GM19397 (cell line): ENCODE data around the gene HSD17B14.
A peak's percentile ranks its signal among the peaks of the same experiment; 100 is the strongest.
"Not testable (repeated sequence)": the region's sequence is repeated elsewhere in the genome, so short reads cannot be mapped to it uniquely, and the experiment has no call there.

Experiments
- ATAC-seq: cut with Tn5 transposase; IDR thresholded peaks from one replicate; pipeline ENCODE4 v1.9.1; 2021; ENCODE audit warnings: mild to moderate bottlenecking, moderate library complexity; ENCODE audit not compliant: unreplicated experiment

The HSD17B14 gene

GRCh38 chr19:48836089-48837017, at the start of gene HSD17B14:
Gene HSD17B14 (minus strand): TSS chr19:48836491. CDS start chr19:48836411, 80 bp downstream.
- peak; percentile 24 for ATAC-seq

DNA sequence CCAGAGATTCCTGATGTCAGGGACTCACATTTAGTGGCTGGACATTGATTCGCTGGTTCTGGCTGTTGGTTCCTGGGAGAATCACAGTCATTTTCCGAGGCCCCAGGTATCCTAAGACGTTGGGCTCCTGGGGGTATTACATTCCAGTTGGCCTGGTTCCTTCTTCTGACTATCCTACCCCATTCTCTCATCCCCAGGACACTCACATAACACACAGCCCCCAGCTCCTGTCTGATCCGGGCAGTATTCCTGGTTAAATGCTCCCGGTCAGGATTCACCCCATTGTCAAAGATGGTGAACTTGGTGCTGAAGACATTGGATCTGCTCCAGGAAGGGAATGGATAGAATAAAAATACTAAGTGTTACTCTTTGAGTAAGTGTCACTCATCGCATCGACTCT, 47.4 kb upstream of the HSD17B14 start:
- ATAC-seq, result no peak

DNA sequence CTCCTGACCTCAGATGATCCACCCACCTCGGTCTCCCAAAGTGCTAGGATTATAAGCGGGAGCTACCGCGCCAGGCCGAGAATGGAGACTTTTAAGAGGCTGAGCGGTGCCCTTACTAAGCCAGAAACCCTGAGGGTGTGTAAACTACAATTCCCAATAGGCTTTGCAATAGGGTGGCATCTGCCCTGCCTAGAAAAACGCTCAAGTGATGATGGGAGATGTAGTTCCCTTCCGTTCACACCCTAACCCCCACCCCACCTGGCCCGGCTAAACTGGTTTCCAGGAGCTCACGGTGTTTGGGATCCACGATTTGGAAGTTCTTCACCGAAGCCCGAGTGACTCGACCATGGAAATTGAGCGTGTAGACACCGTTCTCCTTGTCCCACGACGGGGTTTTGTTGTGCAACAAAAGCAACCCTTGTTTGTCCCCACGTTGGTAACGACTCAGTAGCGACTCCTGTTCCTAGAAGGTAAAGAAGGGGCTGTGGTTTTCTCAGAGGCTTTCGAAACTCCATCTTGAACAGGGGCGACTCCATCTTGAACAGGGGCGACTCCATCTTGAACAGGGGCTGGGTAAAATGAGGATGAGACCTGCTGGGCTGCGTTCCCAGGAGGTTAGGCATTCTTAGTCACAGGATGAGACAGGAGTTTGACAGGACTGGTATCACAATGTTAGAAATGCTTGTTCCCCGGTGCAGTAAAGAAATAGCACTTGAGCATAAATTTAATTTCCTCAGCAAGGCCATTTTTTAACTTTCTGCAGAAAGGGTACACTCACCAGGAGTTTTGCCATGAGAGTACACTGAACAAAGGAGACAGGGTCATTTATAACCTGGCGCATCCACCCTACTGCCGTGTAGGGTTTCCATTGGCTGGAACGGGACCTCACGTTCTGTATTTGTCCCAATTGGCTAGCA, 45.7 kb upstream of the HSD17B14 start:
- no peak for ATAC-seq

- not testable (repeated sequence) for ATAC-seq
Observed at GRCh38 chr19:48879696-48880095, 43.4 kb upstream of the HSD17B14 start.

DNA sequence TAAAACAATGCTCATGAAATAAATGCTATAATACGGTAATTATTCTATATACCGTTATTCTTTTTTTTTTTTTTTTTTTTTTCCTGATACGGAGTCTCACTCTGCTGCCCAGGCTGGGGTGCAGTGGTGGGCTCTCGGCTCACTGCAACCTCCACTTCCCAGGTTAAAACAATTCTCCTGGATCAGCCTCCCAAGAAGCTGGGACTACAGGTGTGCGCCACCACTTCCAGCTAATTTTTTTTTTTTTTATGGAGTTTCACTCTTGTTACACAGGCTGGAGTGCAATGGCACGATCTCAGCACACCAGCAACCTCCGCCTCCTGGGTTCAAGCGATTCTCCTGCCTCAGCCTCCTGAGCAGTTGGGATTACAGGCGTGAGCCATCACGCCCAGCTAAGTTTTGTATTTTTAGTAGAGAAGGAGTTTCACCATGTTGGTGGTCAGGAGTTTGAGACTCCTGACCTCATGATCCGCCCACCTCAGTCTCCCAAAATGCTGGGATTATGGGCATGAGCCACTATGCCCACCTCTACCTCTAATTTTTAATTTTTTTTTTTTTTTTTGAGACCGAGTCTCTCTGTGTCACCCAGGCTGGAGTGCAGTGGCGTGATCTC, 42.8 kb upstream of the HSD17B14 start:
- no peak for ATAC-seq

- ATAC-seq, result no peak
Observed at GRCh38 chr19:48878196-48879024, 42.1 kb upstream of the HSD17B14 start.

- ATAC-seq, result no peak
Observed at GRCh38 chr19:48877855-48878195, 41.5 kb upstream of the HSD17B14 start.

DNA sequence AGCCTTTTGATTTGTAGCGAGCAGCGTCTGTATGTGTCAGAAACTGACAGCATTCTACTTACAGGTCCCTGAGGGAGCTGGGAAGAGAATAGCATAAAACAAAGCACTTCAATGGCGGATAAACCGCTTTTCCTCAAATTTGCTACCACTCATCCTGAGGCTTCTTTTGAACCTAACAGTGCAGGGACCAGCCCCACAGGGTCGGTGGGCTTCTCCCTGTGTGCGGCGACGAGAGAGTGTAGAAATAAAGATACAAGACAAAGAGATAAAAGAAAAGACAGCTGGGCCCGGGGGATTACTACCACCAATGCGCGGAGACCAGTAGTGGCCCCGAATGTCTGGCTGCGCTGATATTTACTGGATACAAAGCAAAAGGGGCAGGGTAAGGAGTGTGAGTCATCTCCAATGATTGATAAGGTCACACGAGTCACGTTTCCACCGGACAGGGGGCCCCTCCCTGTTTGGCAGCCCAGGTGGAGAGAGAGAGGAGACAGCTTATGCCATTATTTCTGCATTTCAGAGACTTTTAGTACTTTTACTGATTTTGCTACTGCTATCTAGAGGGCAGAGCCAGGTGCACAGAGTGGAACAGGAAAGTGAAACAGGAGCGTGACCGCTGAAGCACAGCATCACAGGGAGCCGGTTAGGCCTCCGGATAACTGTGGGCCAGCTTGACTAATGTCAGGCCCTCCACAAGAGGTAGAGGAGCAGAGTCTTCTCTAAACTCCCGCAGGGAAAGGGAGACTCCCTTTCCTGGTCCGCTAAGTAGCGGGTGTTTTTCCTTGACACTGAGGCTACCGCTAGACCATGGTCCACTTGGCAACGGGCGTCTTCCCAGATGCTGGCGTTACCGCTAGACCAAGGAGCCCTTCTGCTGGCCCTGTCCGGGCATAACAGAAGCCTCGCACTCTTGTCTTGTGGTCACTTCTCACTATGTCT, 40.0 kb upstream of the HSD17B14 start:
- not testable (repeated sequence) for ATAC-seq

DNA sequence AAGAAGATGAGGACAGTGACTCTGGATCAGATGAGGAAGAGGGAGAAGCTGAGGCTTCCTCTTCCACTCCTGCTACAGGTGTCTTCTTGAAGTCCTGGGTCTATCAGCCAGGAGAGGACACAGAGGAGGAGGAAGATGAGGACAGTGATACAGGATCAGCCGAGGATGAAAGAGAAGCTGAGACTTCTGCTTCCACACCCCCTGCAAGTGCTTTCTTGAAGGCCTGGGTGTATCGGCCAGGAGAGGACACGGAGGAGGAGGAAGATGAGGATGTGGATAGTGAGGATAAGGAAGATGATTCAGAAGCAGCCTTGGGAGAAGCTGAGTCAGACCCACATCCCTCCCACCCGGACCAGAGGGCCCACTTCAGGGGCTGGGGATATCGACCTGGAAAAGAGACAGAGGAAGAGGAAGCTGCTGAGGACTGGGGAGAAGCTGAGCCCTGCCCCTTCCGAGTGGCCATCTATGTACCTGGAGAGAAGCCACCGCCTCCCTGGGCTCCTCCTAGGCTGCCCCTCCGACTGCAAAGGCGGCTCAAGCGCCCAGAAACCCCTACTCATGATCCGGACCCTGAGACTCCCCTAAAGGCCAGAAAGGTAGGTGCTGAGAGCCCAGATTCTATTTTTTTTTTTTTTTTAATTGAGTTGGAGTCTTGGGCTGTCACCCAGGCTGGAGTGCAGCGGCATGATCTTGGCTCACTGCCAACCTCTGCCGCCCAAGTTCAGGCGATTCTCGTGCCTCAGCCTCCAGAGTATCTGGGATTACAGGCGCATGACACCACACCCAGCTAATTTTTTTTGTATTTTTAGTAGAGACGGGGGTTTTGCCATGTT, 38.2 kb upstream of the HSD17B14 start:
- ATAC-seq, result no peak

GRCh38 chr19:48873476-48874302, 37.4 kb upstream of the HSD17B14 start:
- ATAC-seq, result no peak

DNA sequence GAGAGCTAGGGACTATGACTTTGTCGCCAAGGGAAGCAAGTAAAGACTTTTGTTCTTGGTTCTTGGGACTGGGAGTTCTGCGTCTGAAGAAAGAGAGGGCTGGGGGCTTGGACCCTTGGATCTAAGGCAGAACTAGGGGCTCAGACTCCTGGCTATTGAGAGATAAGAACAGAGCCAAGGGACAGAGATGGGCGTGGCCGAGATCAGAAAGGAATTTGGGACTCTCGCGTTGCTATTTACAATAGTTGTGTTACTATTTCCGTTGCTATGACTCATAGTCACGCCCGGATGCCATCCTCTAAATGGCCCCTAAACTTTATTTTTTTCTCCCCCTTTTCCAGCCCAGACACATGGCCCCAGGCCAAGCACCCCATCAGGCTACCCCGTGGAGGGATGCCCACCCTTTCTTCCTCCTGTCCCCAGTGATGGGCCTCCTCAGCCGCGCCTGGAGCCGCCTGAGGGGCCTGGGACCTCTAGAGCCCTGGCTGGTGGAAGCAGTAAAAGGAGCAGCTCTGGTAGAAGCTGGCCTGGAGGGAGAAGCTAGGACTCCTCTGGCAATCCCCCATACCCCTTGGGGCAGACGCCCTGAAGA, 36.7 kb upstream of the HSD17B14 start:
- ATAC-seq, result no peak

- ATAC-seq, result peak; percentile 57
Observed at GRCh38 chr19:48872182-48872883, 36.0 kb upstream of the HSD17B14 start, which contains the start of gene PPP1R15A. Gene PPP1R15A (plus strand): TSS chr19:48872421. CDS start chr19:48873234, 813 bp downstream.

- not testable (repeated sequence) for ATAC-seq
Observed at GRCh38 chr19:48871471-48872181, 35.3 kb upstream of the HSD17B14 start.

GRCh38 chr19:48870048-48870447, 33.8 kb upstream of the HSD17B14 start:
- no peak for ATAC-seq

DNA sequence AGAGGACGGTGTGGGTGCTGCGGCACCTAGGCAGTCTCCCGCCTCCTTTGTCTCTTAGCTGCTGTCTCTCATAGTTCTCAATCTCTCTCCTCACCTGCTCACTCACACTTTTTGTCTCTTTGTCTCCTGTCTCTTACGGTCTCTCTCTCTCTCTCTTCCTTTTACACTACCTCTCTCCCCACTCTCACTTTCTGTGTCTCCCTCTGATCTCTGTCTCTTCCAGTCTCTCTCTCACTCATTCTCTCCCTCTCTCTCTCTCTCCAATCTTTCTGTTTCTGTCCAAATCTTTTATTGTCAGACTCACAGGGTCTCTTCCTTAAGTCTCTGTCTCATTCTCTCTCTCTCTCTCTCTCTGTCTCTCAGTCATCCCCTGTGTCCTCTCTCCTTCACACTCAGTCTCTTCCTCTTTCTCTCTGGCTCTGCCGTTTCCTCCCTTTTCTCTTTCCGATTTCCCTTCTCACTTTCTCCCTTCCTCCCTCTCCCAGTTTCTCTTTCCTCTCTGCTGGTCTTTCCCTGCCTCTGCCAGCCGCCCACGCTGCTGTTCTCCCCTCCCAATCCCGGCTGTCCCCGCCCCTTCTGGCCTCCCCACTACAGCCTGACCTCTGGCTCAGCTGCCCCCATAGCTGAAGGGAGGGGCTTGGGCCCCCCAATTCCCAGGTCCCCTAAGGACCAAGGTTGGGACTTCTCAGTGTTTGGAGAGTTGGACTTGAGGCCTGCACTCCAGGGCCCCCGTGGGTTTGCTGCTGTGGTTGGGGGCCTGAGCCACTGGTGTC, 32.0 kb upstream of the HSD17B14 start, which contains the start of gene PLEKHA4:
Gene PLEKHA4, minus strand, starts transcription at position 504 of the 773 bp plus-strand sequence. CDS start 997 bp downstream, outside the sequence.
- ATAC-seq, result no peak
